Mammary epithelial cell (primary cell): ENCODE data around the gene YWHAH.

ENCODE experiments used
- CTCF ChIP-seq, 2 donors: IDR thresholded peaks in 1 of 2; conservative IDR thresholded peaks in 1 of 2; 2 replicates each; pipeline ENCODE4 v1.5.1; 2011 to 2012; ENCODE audit warnings: inconsistent platforms in 2 of 2, low read length in 2 of 2, mild to moderate bottlenecking in 2 of 2, control low read depth in 1 of 2, low read depth in 1 of 2; ENCODE audit not compliant: insufficient read depth in 1 of 2; ENCODE audit errors: extremely low read depth in 1 of 2
- EZH2 ChIP-seq: IDR thresholded peaks from 2 replicates; pipeline ENCODE4 v1.6.1; 2012; ENCODE audit warnings: low read length, inconsistent platforms, borderline replicate concordance

- TF ChIP-seq CTCF (conservative IDR thresholded peaks at IDR 0.05 in 1 of 2, IDR thresholded peaks at IDR 0.05 in 1 of 2; ENCODE audit: extremely low read depth in 1 of 2, insufficient read depth in 1 of 2, low read depth in 1 of 2, low read length in 2 of 2): no peak
- TF ChIP-seq EZH2: no peak
These were observed 54.5 kb downstream of the YWHAH start for GRCh38 chr22:31998784-31999385.
